K562 (cell line): ENCODE measurements around the gene HS3ST1. TPM values are rescaled to one million over a fixed set of nuclear protein-coding genes. Genes with fewer than 3 reads are reported as not detected.

Experiments used
- ATAC-seq: fragments of 200-7000 bp; cut with Tn5 transposase; 3 replicates; pipeline ENCODE4 v1.9.1; 2020; ENCODE audit warnings: moderate library complexity
- BruUV-seq: library from RNA; stranded (reverse); fragments of 400-500 nt; replicated peaks from 2 replicates; lab custom pipeline; 2021; lab: Mats Ljungman, UMichigan
- CTCF ChIA-PET: fragments of 300-600 bp; formaldehyde crosslinking; extraction: SDS; loops from one replicate; lab custom pipeline; 2021; ENCODE audit warnings: low intra/inter-chr PET ratio; lab: Yijun Ruan, JAX
- POLR2A ChIA-PET: fragments of 300-600, 350-650 bp; sonication (Branson Sonifier 250); formaldehyde crosslinking; extraction: SDS; loops from one replicate; lab custom pipeline; 2021; ENCODE audit warnings: antibody characterized with exemption, inconsistent platforms; lab: Yijun Ruan, JAX
- DNase-seq, 4 experiments: peaks; one replicate each; pipeline versions ENCODE4 v3.0.0 to v3.0.0-alpha.2; 2011 to 2018; ENCODE audit warnings: low spot score in 3 of 4, mixed read lengths in 3 of 4; ENCODE audit errors: extremely low read depth in 1 of 4
- FAIRE-seq: peaks from 2 replicates; lab custom pipeline; 2011; peaks lifted over from hg19 to GRCh38; lab: Jason Lieb, UNC
- H2AFZ ChIP-seq: 2 replicates; pipeline ENCODE4 v1.6.0; 2011; ENCODE audit warnings: low read depth, low read length, control low read depth, inconsistent platforms
- H3K27ac ChIP-seq: fragments of 200-600 bp; 3 replicates; pipeline ENCODE4 v1.8.0; 2011; ENCODE audit warnings: low read depth, mild to moderate bottlenecking, control low read depth, inconsistent platforms, low read length, moderate library complexity, mixed read lengths; ENCODE audit errors: extremely low read depth
- H3K27me3 ChIP-seq, 2 experiments: fragments of 300-600 bp in 1 of 2; 2 replicates in 1 of 2; 3 replicates in 1 of 2; pipeline versions ENCODE4 v1.6.0 to v1.8.0; 2011; ENCODE audit warnings: inconsistent platforms in 2 of 2, low read length in 2 of 2, mild to moderate bottlenecking in 1 of 2, mixed read lengths in 1 of 2, moderate library complexity in 1 of 2; ENCODE audit not compliant: control insufficient read depth in 2 of 2, insufficient read depth in 2 of 2
- H3K36me3 ChIP-seq: fragments of 300-600 bp; 3 replicates; pipeline ENCODE4 v1.8.0; 2011; ENCODE audit warnings: mild to moderate bottlenecking, low read length, inconsistent platforms; ENCODE audit not compliant: control insufficient read depth, insufficient read depth
- H3K4me1 ChIP-seq, 2 experiments: fragments of 200-600 bp in 1 of 2; replicated peaks in 1 of 2; 2 replicates in 1 of 2; 3 replicates in 1 of 2; pipeline versions ENCODE4 v1.5.1 to v1.8.0; 2011; ENCODE audit warnings: inconsistent platforms in 2 of 2, low read length in 2 of 2, mild to moderate bottlenecking in 1 of 2, mixed read lengths in 1 of 2, moderate library complexity in 1 of 2; ENCODE audit not compliant: control insufficient read depth in 2 of 2, insufficient read depth in 2 of 2
- H3K4me2 ChIP-seq: 2 replicates; pipeline ENCODE4 v1.6.1; 2011; ENCODE audit warnings: low read length, control low read depth, inconsistent platforms, mixed read lengths; ENCODE audit not compliant: insufficient read depth
- H3K4me3 ChIP-seq: fragments of 200-600 bp; sonication (generic), shearing (Covaris generic); 2 replicates; pipeline ENCODE4 v1.5.1; 2016; ENCODE audit warnings: control low read depth, inconsistent platforms
- H3K79me2 ChIP-seq: fragments of 200-600 bp; 3 replicates; pipeline ENCODE4 v1.8.0; 2011; ENCODE audit warnings: low read length, inconsistent platforms; ENCODE audit not compliant: control insufficient read depth, insufficient read depth
- H3K9ac ChIP-seq, 2 experiments: 2 replicates each; pipeline versions ENCODE4 v1.6.0 to v1.6.1; 2011; ENCODE audit warnings: low read depth in 2 of 2, low read length in 2 of 2, control low read depth in 1 of 2, inconsistent platforms in 1 of 2, mild to moderate bottlenecking in 1 of 2, mixed read lengths in 1 of 2; ENCODE audit not compliant: insufficient read depth in 1 of 2
- H3K9me1 ChIP-seq: one replicate; pipeline ENCODE4 v1.6.0; 2011; ENCODE audit warnings: inconsistent platforms, mild to moderate bottlenecking, low read length, moderate library complexity; ENCODE audit not compliant: control insufficient read depth, insufficient read depth
- H3K9me3 ChIP-seq: replicated peaks from 2 replicates; pipeline ENCODE4 v1.5.1; 2011; ENCODE audit warnings: low read depth, low read length, inconsistent platforms; ENCODE audit not compliant: control insufficient read depth, insufficient read depth
- H4K20me1 ChIP-seq: replicated peaks from 2 replicates; pipeline ENCODE4 v1.6.1; 2011; ENCODE audit warnings: low read length, inconsistent platforms, mixed read lengths; ENCODE audit not compliant: control insufficient read depth, insufficient read depth
- ETS2 ChIP-seq: IDR thresholded peaks from 2 replicates; pipeline ENCODE4 v1.6.1; 2016; ENCODE audit warnings: borderline replicate concordance, missing genetic modification characterization, mild to moderate bottlenecking, moderate library complexity, missing compliant biosample characterization; ENCODE audit not compliant: poor library complexity, severe bottlenecking
- SMARCA4 ChIP-seq: fragments of 450-650 bp; IDR thresholded peaks from 2 replicates; pipeline ENCODE4 v1.6.1; 2016
- U2AF2 ChIP-seq: fragments of 200-400 bp; formaldehyde crosslinking; optimal IDR thresholded peaks from 2 replicates; pipeline ENCODE3; 2017; ENCODE audit warnings: low read depth, mild to moderate bottlenecking, low read length
- ZNF398 ChIP-seq: fragments of 250-450 bp; sonication (Bioruptor Pico); IDR thresholded peaks from 2 replicates; pipeline ENCODE4 v1.8.0; 2021; ENCODE audit warnings: moderate library complexity, mild to moderate bottlenecking, inconsistent platforms
- ZNF445 ChIP-seq: fragments of 250-450 bp; sonication (Bioruptor Pico); IDR thresholded peaks from 2 replicates; pipeline ENCODE4 v1.4.0; 2020; ENCODE audit warnings: low read depth, mild to moderate bottlenecking, moderate library complexity
- WGBS: fragments of 100-300 bp; shearing (Covaris generic); methylation state at CpG from one replicate; pipeline ENCODE4 v1.1.6; 2016; ENCODE audit warnings: low coverage, mixed read lengths; ENCODE audit not compliant: insufficient coverage; ENCODE audit errors: missing lambda C conversion rate; 5-methylcytosine and 5-hydroxymethylcytosine counted together
- in situ Hi-C: fragments of 300-500 bp; cut with MboI; formaldehyde crosslinking; loops from 4 replicates; pipeline ENCODE4 v1.15.0; 2018; ENCODE audit warnings: inconsistent platforms, mixed read lengths
- intact Hi-C: fragments of 100-400 bp; cut with micrococcal nuclease; formaldehyde crosslinking; loops from 2 replicates; pipeline ENCODE4 v1.14.2; 2022
- polyA plus RNA-seq, 8 experiments: library from polyadenylated mRNA; depleted of rRNA in 4 of 8; stranded (reverse) in 5 of 8; unstranded in 3 of 8; fragments of >200 nt; fragmentation: Nextera tagmentation in 2 of 8; fragmentation: Illumina TruSeq in 1 of 8; extraction: Ambion mirVana in 2 of 8; extraction: Trizol in 1 of 8; gene quantifications; 2 replicates each; pipeline versions ENCODE4 v1.2.1 to v1.2.3, GENCODE V29; 2011 to 2014; ENCODE audit warnings: inconsistent platforms in 1 of 8, missing spikeins in 1 of 8
- total RNA-seq, 7 experiments: library from RNA; depleted of rRNA in 6 of 7; stranded (reverse); fragments of >200 nt in 6 of 7; fragmentation: Illumina TruSeq in 2 of 7; extraction: Trizol in 2 of 7; gene quantifications; 2 replicates each; pipeline versions ENCODE4 v1.2.1 to v1.2.3, GENCODE V29; 2011 to 2021; ENCODE audit warnings: low replicate concordance in 1 of 7

Gene HS3ST1
- total and polyA plus RNA-seq, 9 of the 15 experiments (the other 6 are each of a cell fraction or from before 2014, with no cell fraction given), result 0.02 TPM; not detected in 8

- no peaks in the 10 kb centered on the region for H3K9me1 ChIP-seq
- H3K27me3 ChIP-seq, result no peaks in the 10 kb centered on the region
- no peak for ATAC-seq
- no peak overlapping the region for H2AFZ ChIP-seq
- no peak for TF ChIP-seq ETS2
- no peak for TF ChIP-seq SMARCA4
- no peak for TF ChIP-seq ZNF445 (CRISPR knock-in tag)
- TF ChIP-seq ZNF398 (CRISPR knock-in tag), result no peak
- no peak for TF ChIP-seq U2AF2
- POLR2A ChIA-PET, result no interaction called here
- CTCF ChIA-PET, result no interaction called here
- H3K79me2 ChIP-seq, result no peaks in the 10 kb centered on the region
- H4K20me1 ChIP-seq, result no peaks in the 10 kb centered on the region
- FAIRE-seq, result no peak
- no peak overlapping the region for H3K4me2 ChIP-seq
- intact Hi-C loops, result loop anchor here (10.0 kb wide), 1 partner anchor 841 kb away; no protein-coding TSS in a partner anchor
- no peaks in the 10 kb centered on the region for H3K36me3 ChIP-seq
- in situ Hi-C loops, result no loop called here
- 0% methylated on average over 3 of the region's 3 CpGs for WGBS
- no TSS peak for BruUV-seq
- no peak overlapping the region for H3K27ac ChIP-seq
- H3K4me1 ChIP-seq, result no peaks in the 10 kb centered on the region
- H3K9me3 ChIP-seq, result no peaks in the 10 kb centered on the region
- H3K4me3 ChIP-seq, result no peak overlapping the region
- no peak for DNase-seq
- no peak overlapping the region for H3K9ac ChIP-seq
Observed at GRCh38 chr4:11426003-11426402, 2.7 kb downstream of the HS3ST1 start.
